ENCODE data around the gene HDDC3. TPM values are rescaled to one million over a fixed set of nuclear protein-coding genes. Genes with fewer than 3 reads are reported as not detected.
A peak's percentile ranks its signal among the peaks of the same experiment; 100 is the strongest.

HDDC3 gene
- total and polyA plus RNA-seq, 5 experiments from 2014 or later: 30.1 to 47.6 (median 34.1) TPM

- DNase-seq (no peak), ATAC-seq (no peak)
- Mint-ChIP-seq H3K36me3 (peaks cover 0 to 31% (median 5%) of the 10 kb centered on the region in 3 donors), H3K4me1 (peaks cover 0 to 15% (median 8%) of the 10 kb centered on the region in 4 donors), H3K4me3 (no peak overlapping the region), H3K27ac (peak overlapping the region in 2 of 10 donors; percentile 29 to 50), H3K9me3 (no peaks in the 10 kb centered on the region), H3K27me3 (no peaks in the 10 kb centered on the region)
- POLR2A ChIA-PET: no interaction called here
Measured at GRCh38 chr15:90959894-90960293, 27.5 kb upstream of the HDDC3 start.

GRCh38 chr15:90959028-90959595 lies 26.8 kb upstream of the HDDC3 start:
- no peak for DNase-seq
- no peaks in the 10 kb centered on the region for H3K27me3 Mint-ChIP-seq
- H3K9me3 Mint-ChIP-seq: no peaks in the 10 kb centered on the region
- POLR2A ChIA-PET: interaction anchor here (0.7 kb wide), 1 partner anchor 400 kb away, joined by 3 read pairs; no protein-coding TSS in a partner anchor
- peaks cover 0 to 29% (median 5%) of the 10 kb centered on the region in 3 donors for H3K36me3 Mint-ChIP-seq
- peaks cover 1 to 20% (median 10%) of the 10 kb centered on the region in 4 donors for H3K4me1 Mint-ChIP-seq
- ATAC-seq: no peak
- peak overlapping the region in 2 of 10 donors; percentile 8 to 50 for H3K27ac Mint-ChIP-seq
- H3K4me3 Mint-ChIP-seq: no peak overlapping the region

DNA sequence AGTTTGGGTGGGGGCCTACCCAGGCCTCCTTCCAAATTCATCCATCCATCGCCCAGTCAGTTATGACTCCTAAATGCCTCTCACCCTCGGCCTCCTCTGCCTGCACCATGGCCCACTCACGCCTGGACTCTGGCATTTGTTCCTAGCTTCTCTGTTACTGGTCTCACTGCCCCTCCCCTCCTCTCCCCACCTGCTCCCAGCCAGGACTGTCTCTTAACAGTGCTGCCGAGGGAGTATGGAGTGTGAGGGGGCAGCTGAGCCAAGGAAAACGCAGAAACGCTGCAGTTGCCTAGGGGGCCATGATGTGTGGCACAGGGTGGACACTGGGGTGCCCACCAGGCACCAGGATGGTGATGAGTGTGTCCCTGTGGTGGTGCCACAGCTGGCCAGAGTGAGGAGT lies 25.4 kb upstream of the HDDC3 start:
- POLR2A ChIA-PET: interaction anchor here (0.7 kb wide), 1 partner anchor 18 kb away, joined by 3 read pairs; no protein-coding TSS in a partner anchor
- peak overlapping the region in 5 of 10 donors; percentile 43 to 67 (median 63) for H3K27ac Mint-ChIP-seq
- peak overlapping the region in 9 of 10 donors; percentile 43 to 70 (median 57) for H3K4me3 Mint-ChIP-seq
- no peaks in the 10 kb centered on the region for H3K9me3 Mint-ChIP-seq
- ATAC-seq: no peak
- peaks cover 0 to 22% (median 0%) of the 10 kb centered on the region in 3 donors for H3K36me3 Mint-ChIP-seq
- no peak for DNase-seq
- peaks cover 4 to 23% (median 12%) of the 10 kb centered on the region in 4 donors for H3K4me1 Mint-ChIP-seq
- no peaks in the 10 kb centered on the region for H3K27me3 Mint-ChIP-seq

- no peaks in the 10 kb centered on the region for H3K9me3 Mint-ChIP-seq
- no peaks in the 10 kb centered on the region for H3K27me3 Mint-ChIP-seq
- no peak for ATAC-seq
- H3K36me3 Mint-ChIP-seq: peaks cover 0 to 22% (median 0%) of the 10 kb centered on the region in 3 donors
- H3K27ac Mint-ChIP-seq: peak overlapping the region in 5 of 10 donors; percentile 43 to 67 (median 63)
- POLR2A ChIA-PET: interaction anchor here (0.7 to 4.4 kb wide), 4 partner anchors 18 to 93 kb away, joined by 3 to 56 read pairs (median 4); partner anchors contain the start of genes HDDC3 and UNC45A
- no peak for DNase-seq
- peak overlapping the region in 9 of 10 donors; percentile 52 to 90 (median 57) for H3K4me3 Mint-ChIP-seq
- H3K4me1 Mint-ChIP-seq: peaks cover 4 to 23% (median 12%) of the 10 kb centered on the region in 4 donors
Measured at GRCh38 chr15:90957031-90957790, 24.9 kb upstream of the HDDC3 start.

DNA sequence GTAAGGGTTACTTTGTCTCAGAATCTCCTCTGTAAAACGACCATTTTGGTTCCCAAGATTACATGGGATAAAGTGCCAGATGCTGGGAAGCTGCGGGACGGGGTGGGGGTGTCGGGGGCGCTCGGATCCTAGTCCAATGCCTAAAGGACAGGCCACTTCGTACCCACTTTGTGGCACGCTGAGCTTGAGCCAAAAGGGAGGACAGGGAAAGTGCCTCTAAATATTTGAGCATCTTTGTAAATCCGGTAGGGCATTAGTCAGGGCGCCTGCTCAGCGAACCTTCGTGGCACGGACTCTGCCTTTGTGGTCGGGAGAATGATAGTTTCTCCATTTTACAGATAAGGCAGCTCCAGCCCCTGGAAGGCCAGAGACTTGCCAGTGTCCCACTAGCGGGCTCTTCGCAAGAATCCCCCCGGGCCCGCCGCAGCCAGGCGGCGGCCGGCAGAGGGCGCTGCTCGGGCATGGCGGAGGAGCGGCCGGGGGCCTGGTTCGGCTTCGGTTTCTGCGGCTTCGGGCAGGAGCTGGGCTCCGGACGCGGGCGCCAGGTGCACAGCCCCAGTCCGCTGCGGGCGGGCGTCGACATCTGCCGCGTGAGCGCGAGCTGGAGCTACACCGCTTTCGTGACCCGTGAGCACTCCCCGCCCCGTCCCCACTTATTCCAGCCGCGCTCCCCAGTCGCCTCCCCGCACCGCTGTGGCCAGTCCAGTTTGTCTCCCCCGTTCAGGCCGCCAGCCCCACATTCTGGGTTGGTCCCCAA lies 24.1 kb upstream of the HDDC3 start:
- H3K36me3 Mint-ChIP-seq: peaks cover 0 to 21% (median 0%) of the 10 kb centered on the region in 3 donors
- POLR2A ChIA-PET: interaction anchor here (0.6 to 4.4 kb wide), 4 partner anchors 23 to 93 kb away, joined by 3 to 56 read pairs (median 5); partner anchors contain the start of genes HDDC3 and UNC45A
- no peaks in the 10 kb centered on the region for H3K27me3 Mint-ChIP-seq
- DNase-seq: peak in 9 of 10 donors; percentile 31 to 80 (median 46)
- peak overlapping the region in 5 of 10 donors; percentile 20 to 97 (median 41) for H3K27ac Mint-ChIP-seq
- no peaks in the 10 kb centered on the region for H3K9me3 Mint-ChIP-seq
- H3K4me3 Mint-ChIP-seq: peak overlapping the region; percentile 66 to 90 (median 72)
- H3K4me1 Mint-ChIP-seq: peaks cover 4 to 23% (median 12%) of the 10 kb centered on the region in 4 donors
- ATAC-seq: no peak

GRCh38 chr15:90955624-90956273 lies 23.4 kb upstream of the HDDC3 start:
- peaks cover 4 to 23% (median 12%) of the 10 kb centered on the region in 4 donors for H3K4me1 Mint-ChIP-seq
- DNase-seq (no peak), ATAC-seq (no peak)
- no peaks in the 10 kb centered on the region for H3K27me3 Mint-ChIP-seq
- POLR2A ChIA-PET: interaction anchor here (0.6 to 4.4 kb wide), 3 partner anchors 22 to 66 kb away, joined by 4 to 56 read pairs (median 6); partner anchors contain the start of genes HDDC3, UNC45A and VPS33B
- no peaks in the 10 kb centered on the region for H3K9me3 Mint-ChIP-seq
- peaks cover 0 to 21% (median 0%) of the 10 kb centered on the region in 3 donors for H3K36me3 Mint-ChIP-seq
- H3K4me3 Mint-ChIP-seq: peak overlapping the region; percentile 67 to 90 (median 82)
- peak overlapping the region in 7 of 10 donors; percentile 20 to 97 (median 51) for H3K27ac Mint-ChIP-seq

DNA sequence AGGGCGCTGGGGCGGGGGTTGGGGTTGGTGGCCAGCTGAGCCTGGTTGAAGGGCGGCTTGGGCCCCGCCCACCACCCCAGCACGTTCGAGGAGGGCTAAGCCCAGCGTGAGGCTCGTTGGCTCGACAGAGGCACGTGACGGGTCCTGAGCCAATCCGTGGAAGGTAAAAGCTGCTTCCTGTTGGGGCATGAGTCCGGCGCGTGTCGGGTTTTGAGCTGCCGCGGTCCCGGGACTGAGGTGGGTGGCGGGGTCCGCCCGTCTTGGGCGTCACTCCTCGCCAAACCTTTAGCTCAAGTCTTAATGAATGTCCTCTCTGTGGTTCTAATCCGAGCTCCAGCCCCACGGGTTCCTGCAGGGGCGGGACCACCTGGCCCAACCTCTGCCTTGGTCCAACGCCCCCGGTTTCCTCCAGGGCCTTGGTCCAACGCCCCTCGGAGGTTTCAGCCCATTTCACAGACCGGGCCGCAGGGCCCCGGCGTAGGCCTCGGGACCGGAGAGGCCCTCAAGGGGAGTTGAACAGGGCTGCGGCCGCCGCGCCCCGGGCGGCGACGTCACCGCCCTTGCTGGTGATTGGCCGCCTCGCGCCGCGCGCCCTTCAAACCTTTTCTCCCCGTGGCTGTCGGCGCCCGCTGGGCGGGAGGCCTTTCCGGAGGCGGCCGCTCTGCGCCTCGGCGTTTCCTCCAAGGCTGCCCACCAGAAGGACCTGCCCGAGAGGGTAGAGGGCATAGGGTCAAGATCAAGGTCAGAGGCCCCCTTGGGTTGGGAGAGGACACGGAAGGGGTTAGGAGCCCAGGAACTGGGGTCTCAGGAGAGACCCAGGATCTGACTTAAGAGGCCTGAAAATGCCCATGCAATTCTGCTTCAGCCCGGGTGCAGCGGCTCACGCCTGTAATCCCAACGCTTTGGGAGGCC lies 22.6 kb upstream of the HDDC3 start, which contains the start of gene RCCD1:
Gene RCCD1, plus strand, starts transcription at position 173 of the 912 bp plus-strand sequence. CDS start 1,851 bp downstream, outside the sequence.
- Mint-ChIP-seq H3K36me3 (peaks cover 0 to 26% (median 0%) of the 10 kb centered on the region in 3 donors), H3K27me3 (no peaks in the 10 kb centered on the region), H3K9me3 (no peaks in the 10 kb centered on the region), H3K27ac (peak within 1 kb of the TSS; percentile 68 to 97 (median 93)), H3K4me1 (peaks cover 4 to 23% (median 12%) of the 10 kb centered on the region in 4 donors), H3K4me3 (peak within 1 kb of the TSS; percentile 82 to 90 (median 88))
- ATAC-seq (peak; percentile 97 to 98), DNase-seq (peak; percentile 75 to 94 (median 82))
- POLR2A ChIA-PET: interaction anchor here (0.6 to 4.4 kb wide), 9 partner anchors 11 to 1783 kb away, joined by 3 to 56 read pairs (median 3); partner anchors contain the start of genes HDDC3, MAN2A2, UNC45A and VPS33B

DNA sequence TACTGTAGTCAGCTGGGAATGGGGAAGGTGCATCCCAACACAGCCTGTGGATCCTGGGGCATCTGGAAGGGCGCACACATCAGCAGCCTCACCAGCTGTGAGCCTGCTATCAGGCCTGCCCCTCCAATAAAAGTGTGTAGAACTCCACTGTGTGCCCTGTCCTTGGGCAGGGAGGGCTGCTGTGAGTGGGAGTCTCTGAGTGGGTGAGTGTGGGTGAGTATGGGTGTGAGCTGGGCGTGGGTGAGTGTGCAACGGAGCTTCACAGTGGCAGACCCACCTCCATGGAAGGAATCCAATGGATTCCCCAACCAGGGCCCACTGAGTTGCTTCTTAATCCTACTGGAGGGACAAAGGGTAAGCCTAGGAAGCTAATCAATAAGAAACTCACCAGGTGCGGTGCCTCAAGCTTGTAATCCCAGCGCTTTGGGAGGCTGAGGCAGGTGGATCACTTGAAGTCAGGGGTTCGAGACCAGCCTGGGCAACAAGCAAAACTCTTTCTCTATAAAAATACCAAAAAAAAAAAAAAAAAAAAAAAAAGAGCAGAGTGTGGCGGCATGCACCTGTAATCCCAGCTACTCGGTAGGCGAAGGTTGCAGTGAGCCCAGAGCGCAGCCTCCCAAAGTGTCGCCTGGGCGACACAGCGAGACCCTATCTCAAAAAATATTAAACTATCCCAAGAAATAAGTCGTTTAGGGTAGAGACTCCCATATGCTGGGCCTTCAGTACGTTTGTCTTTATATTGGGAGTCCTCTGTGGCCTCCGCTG lies 21.8 kb upstream of the HDDC3 start:
- peak overlapping the region; percentile 82 to 90 (median 88) for H3K4me3 Mint-ChIP-seq
- no peaks in the 10 kb centered on the region for H3K9me3 Mint-ChIP-seq
- DNase-seq (no peak), ATAC-seq (no peak)
- peaks cover 4 to 23% (median 12%) of the 10 kb centered on the region in 4 donors for H3K4me1 Mint-ChIP-seq
- H3K36me3 Mint-ChIP-seq: peaks cover 0 to 33% (median 0%) of the 10 kb centered on the region in 3 donors
- POLR2A ChIA-PET: interaction anchor here (1.0 to 4.4 kb wide), 6 partner anchors 10 to 538 kb away, joined by 3 to 56 read pairs (median 4); partner anchors contain the start of genes HDDC3, MAN2A2, UNC45A and VPS33B
- H3K27me3 Mint-ChIP-seq: no peaks in the 10 kb centered on the region
- H3K27ac Mint-ChIP-seq: peak overlapping the region; percentile 68 to 97 (median 93)

- Mint-ChIP-seq H3K4me3 (peak overlapping the region in 8 of 10 donors; percentile 17 to 82 (median 56)), H3K27ac (peak overlapping the region in 8 of 10 donors; percentile 34 to 93 (median 64)), H3K9me3 (no peaks in the 10 kb centered on the region), H3K4me1 (peaks cover 4 to 21% (median 12%) of the 10 kb centered on the region in 4 donors), H3K27me3 (no peaks in the 10 kb centered on the region), H3K36me3 (peaks cover 0 to 41% (median 5%) of the 10 kb centered on the region in 3 donors)
- no peak for ATAC-seq
- POLR2A ChIA-PET: interaction anchor here (2.4 to 4.4 kb wide), 2 partner anchors 19 to 50 kb away, joined by 13 to 56 read pairs; partner anchors contain the start of genes HDDC3, MAN2A2 and UNC45A
- DNase-seq: no peak
Measured at GRCh38 chr15:90952901-90953677, 20.7 kb upstream of the HDDC3 start.

Data from naive thymus-derived CD8-positive, alpha-beta T cell (primary cell).